Ovary (tissue), 3 donors: ENCODE measurements around the gene EIF4E1B.

Experiments used
- POLR2A ChIP-seq: fragments of 450-650 bp; IDR thresholded peaks from one replicate; pipeline ENCODE4 v1.6.1; 2017; ENCODE audit warnings: antibody characterized with exemption, mild to moderate bottlenecking, moderate library complexity
- TF ChIP-seq, protein P1 (sequence below), 3 donors: fragments of 450-650 bp in 2 of 3; fragments of 200-600 bp in 1 of 3; IDR thresholded peaks; one replicate each; pipeline versions ENCODE4 v1.5.1 to v1.8.0; 2016 to 2022; ENCODE audit warnings: antibody characterized with exemption in 3 of 3, mild to moderate bottlenecking in 1 of 3
- donor health status: DM: no; HTN: no; CAD: no.

DNA sequence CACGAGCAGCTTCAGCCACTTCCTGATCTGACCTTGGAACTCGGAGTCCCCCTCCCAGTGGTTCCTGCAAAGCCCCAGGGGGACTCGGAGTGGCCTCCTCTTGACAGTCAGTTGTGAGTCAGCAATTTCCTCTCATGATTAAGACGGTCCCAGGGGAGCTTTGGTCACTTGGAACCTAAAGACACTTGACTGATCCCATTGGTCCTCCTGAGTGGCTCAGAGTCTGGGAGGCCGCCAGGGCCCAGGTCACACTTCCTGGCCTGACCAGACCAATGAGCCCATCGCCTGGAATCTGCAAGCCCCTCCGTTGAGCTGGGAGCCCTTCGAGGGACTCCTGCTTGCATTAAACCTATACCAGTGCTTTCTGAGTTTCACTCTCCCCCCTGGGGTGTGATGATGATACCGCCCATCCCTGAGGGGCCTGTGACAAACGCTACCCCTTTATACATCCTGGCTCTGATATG lies 45.9 kb downstream of the EIF4E1B start:
- no peak for TF ChIP-seq POLR2A
- TF ChIP-seq, protein P1, sequence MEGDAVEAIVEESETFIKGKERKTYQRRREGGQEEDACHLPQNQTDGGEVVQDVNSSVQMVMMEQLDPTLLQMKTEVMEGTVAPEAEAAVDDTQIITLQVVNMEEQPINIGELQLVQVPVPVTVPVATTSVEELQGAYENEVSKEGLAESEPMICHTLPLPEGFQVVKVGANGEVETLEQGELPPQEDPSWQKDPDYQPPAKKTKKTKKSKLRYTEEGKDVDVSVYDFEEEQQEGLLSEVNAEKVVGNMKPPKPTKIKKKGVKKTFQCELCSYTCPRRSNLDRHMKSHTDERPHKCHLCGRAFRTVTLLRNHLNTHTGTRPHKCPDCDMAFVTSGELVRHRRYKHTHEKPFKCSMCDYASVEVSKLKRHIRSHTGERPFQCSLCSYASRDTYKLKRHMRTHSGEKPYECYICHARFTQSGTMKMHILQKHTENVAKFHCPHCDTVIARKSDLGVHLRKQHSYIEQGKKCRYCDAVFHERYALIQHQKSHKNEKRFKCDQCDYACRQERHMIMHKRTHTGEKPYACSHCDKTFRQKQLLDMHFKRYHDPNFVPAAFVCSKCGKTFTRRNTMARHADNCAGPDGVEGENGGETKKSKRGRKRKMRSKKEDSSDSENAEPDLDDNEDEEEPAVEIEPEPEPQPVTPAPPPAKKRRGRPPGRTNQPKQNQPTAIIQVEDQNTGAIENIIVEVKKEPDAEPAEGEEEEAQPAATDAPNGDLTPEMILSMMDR (IDR thresholded peaks at IDR 0.05): no peak
